ENCODE data around the gene MYH13.

Gene MYH13

DNA sequence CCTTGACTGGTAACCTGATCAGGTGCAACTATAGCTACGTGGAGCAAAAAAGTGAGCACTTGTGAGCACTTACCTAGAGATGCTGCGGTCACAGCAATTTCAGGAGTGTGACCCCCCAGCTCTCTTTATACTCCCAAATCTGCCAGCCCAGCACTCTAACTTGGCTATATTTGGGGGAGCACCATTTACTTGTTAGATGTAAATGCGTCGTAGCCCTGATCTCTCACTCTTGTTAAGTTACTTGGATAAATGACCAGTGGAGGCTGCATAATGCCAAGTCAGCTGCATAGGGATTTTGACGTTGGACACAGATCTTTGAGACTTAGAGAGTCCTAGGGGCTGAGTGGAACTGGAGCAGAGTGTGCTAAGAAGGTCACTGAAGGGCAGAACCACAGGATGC is at the start of gene MYH13:
Gene MYH13, minus strand, starts transcription at position 101 of the 400 bp plus-strand sequence. CDS start 8,476 bp downstream, outside the sequence.
- DNase-seq = no peak

GRCh38 chr17:10421900-10422542 is 49.2 kb upstream of the MYH13 start, which contains the start of gene MYH8:
MYH8 (minus strand) TSS chr17:10421950; CDS start chr17:10420227, 1,723 bp downstream.
- no peak for DNase-seq

- no peak for DNase-seq
These were observed 48.4 kb upstream of the MYH13 start for GRCh38 chr17:10421211-10421610.

GRCh38 chr17:10420811-10421210 is 48.0 kb upstream of the MYH13 start:
- DNase-seq = no peak

GRCh38 chr17:10417431-10417830 is 44.6 kb upstream of the MYH13 start:
- no peak for DNase-seq

DNA sequence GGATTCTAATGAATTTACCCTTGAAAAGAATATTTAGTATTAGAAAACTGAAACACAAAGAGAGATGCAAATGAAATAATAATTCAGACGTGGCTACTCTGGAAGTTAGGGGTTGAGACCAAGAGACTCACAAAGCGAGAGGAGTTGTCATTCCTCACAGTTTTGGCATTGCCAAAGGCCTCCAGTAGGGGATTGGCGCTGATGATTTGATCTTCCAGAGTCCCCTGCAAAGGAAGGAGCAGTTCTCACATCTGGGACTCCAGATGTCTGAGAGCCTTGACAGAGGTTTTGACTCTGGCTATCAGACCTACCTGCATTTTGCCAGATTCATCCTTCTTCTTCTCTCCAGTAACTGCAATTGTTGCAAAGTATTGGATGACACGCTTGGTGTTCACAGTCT is 42.4 kb upstream of the MYH13 start:
- no peak for DNase-seq

- DNase-seq = no peak
These were observed 30.8 kb upstream of the MYH13 start for GRCh38 chr17:10403589-10403988.

- no peak for DNase-seq
These were observed 25.5 kb upstream of the MYH13 start for GRCh38 chr17:10398352-10398751.

- no peak for DNase-seq
These were observed 23.8 kb upstream of the MYH13 start for GRCh38 chr17:10396524-10397163.

DNA sequence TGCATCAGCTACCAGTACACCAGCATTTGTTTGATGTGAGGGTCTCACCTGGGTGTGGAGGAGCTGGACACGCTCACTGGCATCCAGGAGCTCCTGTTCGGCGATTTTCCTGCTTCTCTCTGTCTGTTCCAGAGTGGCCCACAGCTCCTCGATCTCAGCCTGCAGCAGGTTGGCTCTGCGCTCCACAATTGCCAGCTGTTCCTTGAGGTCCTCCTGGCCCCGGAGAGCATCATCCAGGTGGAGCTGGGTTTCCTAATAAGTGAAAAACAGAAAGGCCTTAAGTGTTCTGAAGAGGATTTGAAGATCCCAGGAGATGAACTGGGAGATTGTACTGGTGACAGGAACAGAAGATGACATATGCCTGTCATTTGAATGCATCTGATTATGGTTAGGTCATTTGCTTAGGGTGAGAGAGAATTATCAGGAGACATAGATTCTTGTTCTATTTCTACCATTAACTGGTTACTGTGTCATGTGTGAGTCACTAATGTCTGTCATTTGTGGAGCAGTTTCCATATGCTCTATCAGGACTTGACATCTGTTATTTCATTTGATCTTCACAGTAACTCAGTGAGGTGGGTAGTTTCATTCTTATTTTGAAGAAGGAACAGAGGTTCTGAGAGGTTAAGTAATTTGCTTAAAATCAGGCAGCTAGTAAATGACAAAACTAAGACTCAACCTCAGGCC is 21.5 kb upstream of the MYH13 start:
- DNase-seq = no peak

DNA sequence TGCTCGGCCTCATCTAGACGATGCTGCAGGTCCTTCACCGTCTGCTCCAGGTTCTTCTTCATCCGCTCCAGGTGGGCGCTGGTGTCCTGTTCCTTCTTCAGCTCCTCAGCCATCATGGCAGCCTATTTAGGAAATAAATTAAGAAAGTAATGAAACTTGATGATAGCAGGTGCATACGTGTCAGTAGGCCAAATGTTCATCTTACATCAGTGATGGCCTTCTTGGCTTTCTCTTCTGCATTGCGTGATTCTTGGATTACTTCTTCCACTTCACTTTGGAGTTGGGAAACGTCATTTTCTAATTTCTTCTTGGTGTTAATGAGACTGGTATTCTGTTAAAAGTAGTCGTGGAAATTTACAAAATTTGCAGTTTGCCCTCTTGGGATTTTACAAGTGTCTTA is 20.1 kb upstream of the MYH13 start:
- DNase-seq = no peak

- DNase-seq = no peak
These were observed 13.1 kb upstream of the MYH13 start for GRCh38 chr17:10385871-10386270.

GRCh38 chr17:10384175-10384574 is 11.4 kb upstream of the MYH13 start:
- no peak for DNase-seq

DNA sequence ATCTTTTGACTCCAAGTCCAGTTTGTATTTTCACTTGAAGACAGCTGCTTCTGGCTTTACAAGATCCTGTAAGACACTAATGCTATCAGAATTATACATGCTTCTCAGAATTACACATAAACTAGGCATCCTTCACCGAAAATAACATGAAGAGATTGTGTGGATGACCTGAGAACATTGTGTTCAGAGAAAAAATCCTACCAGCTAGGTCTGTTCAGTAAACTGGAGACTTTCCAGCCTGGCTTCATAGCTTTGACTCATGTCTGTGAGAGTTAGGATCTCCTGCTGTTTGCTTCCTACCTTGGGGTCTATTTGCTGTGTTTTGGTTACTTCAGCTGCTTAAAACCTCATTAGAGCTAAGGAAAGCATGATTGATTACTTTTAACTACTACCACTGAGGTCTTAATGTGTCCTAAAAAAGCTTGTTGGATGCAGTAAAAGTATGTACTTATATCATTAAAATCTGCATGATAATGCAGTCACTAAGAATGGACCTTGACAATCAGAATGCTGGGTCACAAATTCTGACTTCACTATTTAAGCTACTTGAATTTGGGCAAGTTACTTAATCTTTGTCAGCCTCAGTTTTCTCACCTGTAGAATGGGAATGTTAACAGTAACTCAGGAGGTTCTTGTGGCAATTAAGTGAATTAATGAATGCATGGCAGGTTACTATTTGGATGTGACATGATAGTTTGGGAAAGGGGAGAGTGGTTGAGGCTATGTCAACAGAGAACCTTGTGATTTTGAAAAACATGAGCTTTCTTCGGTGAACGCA is 8.0 kb upstream of the MYH13 start:
- DNase-seq = no peak

GRCh38 chr17:10370016-10370608 is 2.7 kb downstream of the MYH13 start:
- no peak for DNase-seq

GRCh38 chr17:10369239-10369638 is 3.6 kb downstream of the MYH13 start:
- DNase-seq = no peak

GRCh38 chr17:10368561-10368960 is 4.2 kb downstream of the MYH13 start:
- DNase-seq = no peak

- no peak for DNase-seq
These were observed 12.2 kb downstream of the MYH13 start for GRCh38 chr17:10360578-10360977.

DNA sequence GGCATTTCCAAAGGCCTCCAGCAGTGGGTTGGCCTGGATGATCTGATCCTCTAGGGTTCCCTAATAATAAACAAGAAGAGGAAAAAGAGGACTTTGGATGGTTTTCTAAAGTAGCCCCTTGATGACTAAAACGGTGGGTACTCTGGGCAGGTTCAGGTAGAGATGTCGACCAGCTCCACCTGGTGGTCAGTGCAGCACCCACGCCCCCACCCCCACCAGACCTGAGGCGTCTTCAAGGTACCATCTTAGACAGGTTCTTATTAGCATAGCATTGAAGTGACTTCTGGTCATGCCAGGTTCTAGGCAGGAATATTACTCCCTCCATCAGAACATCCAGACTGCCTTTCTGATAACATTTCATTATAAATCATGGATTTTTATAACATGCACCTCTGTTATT is 15.0 kb downstream of the MYH13 start:
- DNase-seq = no peak

DNA sequence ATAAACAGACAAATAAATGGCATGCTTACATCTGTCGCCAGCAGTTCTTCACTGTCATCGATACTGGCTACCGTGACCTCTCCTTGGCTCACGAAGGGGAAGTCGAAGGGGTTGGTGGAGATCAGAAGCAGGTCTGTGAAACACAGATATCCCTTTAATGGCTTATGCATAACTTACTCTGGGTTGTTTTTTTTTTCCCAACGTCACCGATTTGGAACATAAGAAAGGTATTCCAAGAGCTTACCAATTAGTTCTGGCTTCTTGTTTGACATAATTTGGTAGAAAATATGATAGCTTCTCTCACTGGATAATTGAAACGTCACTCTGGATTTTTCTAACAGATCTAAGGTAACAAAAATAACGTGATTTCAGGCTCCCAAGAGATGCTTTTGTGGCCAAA is 18.2 kb downstream of the MYH13 start:
- no peak for DNase-seq

DNA sequence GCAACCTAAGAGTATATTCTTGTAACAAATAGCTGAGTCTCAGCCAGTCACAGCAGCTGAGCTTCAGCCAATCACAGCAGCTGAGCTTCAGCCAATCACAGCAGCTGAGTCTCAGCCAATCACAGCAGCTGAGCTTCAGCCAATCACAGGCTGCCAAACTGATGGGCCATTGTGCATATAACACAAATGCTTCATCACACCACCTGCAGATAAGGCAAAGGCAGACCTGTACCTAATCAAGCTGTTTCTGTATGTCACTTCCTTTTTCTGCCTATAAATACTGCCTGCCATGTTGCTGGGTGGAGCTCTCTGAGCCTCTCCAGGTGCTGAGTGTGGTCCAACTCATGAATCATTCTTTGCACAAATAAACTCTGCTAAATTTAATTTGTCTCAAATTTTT is 19.9 kb downstream of the MYH13 start:
- no peak for DNase-seq

- no peak for DNase-seq
These were observed 23.4 kb downstream of the MYH13 start for GRCh38 chr17:10349403-10349802.

- DNase-seq = no peak
These were observed 28.0 kb downstream of the MYH13 start for GRCh38 chr17:10344816-10345215.
